GM23338 (cell line): ENCODE results near the gene DOCK11.

Experiments
- CTCF ChIP-seq, 2 experiments: fragments of 200-600 bp in 1 of 2; sonication (generic) in 1 of 2; conservative IDR thresholded peaks; 2 replicates each; pipeline versions ENCODE4 v1.5.1 to v1.6.1; 2016 to 2017; ENCODE audit warnings: antibody characterized with exemption in 2 of 2, low read depth in 2 of 2, mild to moderate bottlenecking in 2 of 2, moderate library complexity in 1 of 2
- REST ChIP-seq: IDR thresholded peaks from one replicate; pipeline ENCODE4 v1.6.1; 2018; ENCODE audit warnings: antibody characterized with exemption; ENCODE audit not compliant: unreplicated experiment

GRCh38 chrX:118666521-118666920 lies 170.9 kb downstream of the DOCK11 start:
- TF ChIP-seq CTCF (conservative IDR thresholded peaks at IDR 0.05; ENCODE audit: low read depth in 2 of 2) (no peak), REST (no peak)
